Astrocyte of the spinal cord (primary cell): Measurements from ENCODE around the gene CDKAL1.

Source experiments
- DNase-seq: peaks from one replicate; pipeline ENCODE4 v3.0.0; 2011; ENCODE audit warnings: low read depth, low spot score
- H3K4me3 ChIP-seq: 2 replicates; pipeline ENCODE4 v1.5.1; 2011; ENCODE audit warnings: low read depth, mild to moderate bottlenecking, low read length, moderate library complexity
- CTCF ChIP-seq: IDR thresholded peaks from 2 replicates; pipeline ENCODE4 v1.5.1; 2012; ENCODE audit warnings: low read depth, mild to moderate bottlenecking, low read length, inconsistent platforms
- in situ Hi-C: cut with HindIII; loops from 2 replicates; pipeline ENCODE4 v1.10.0; 2017; ENCODE audit warnings: low sequenced_read_pairs

The CDKAL1 gene

GRCh38 chr6:20684474-20684873 lies 150.2 kb downstream of the CDKAL1 start:
- TF ChIP-seq CTCF, result no peak
- in situ Hi-C loops, result no loop called here
- no peak for DNase-seq
- no peak overlapping the region for H3K4me3 ChIP-seq

GRCh38 chr6:20686142-20686541 lies 151.9 kb downstream of the CDKAL1 start:
- in situ Hi-C loops, result no loop called here
- no peak overlapping the region for H3K4me3 ChIP-seq
- DNase-seq, result no peak
- TF ChIP-seq CTCF, result no peak

GRCh38 chr6:20687494-20687893 lies 153.2 kb downstream of the CDKAL1 start:
- no peak for DNase-seq
- in situ Hi-C loops, result no loop called here
- TF ChIP-seq CTCF, result no peak
- H3K4me3 ChIP-seq, result no peak overlapping the region

GRCh38 chr6:20688710-20689500 lies 154.6 kb downstream of the CDKAL1 start:
- TF ChIP-seq CTCF, result no peak
- H3K4me3 ChIP-seq, result no peak overlapping the region
- in situ Hi-C loops, result no loop called here
- DNase-seq, result peak; percentile 78

GRCh38 chr6:20691185-20691584 lies 156.9 kb downstream of the CDKAL1 start:
- in situ Hi-C loops, result no loop called here
- TF ChIP-seq CTCF, result no peak
- DNase-seq, result no peak
- H3K4me3 ChIP-seq, result no peak overlapping the region

- no peak for DNase-seq
- TF ChIP-seq CTCF, result no peak
- H3K4me3 ChIP-seq, result no peak overlapping the region
- in situ Hi-C loops, result no loop called here
Observed at GRCh38 chr6:20692023-20692422, 157.8 kb downstream of the CDKAL1 start.
